ENCODE results near the gene UBE3C.

UBE3C gene

GRCh38 chr7:157312941-157313340 lies 174.2 kb downstream of the UBE3C start:
- H3K4me2 ChIP-seq (ENCODE audit: low read length): no peak overlapping the region

GRCh38 chr7:157313645-157314044 lies 174.9 kb downstream of the UBE3C start:
- Histone ChIP-seq H3F3A (ENCODE audit: insufficient read depth, low read length) (no peaks in the 10 kb centered on the region), H3K4me1 (ENCODE audit: insufficient read depth, low read length, severe bottlenecking) (no peaks in the 10 kb centered on the region), H3K4me3 (ENCODE audit: low read depth, low read length, poor library complexity, severe bottlenecking) (no peak overlapping the region), H3K79me2 (ENCODE audit: insufficient read depth, low read length) (no peaks in the 10 kb centered on the region), H3K27me3 (ENCODE audit: insufficient read depth, low read length) (peaks cover 19% of the 10 kb centered on the region; the same call in 1 of the 2 replicates), H3K9ac (ENCODE audit: low read length) (no peak overlapping the region), H4K20me1 (ENCODE audit: insufficient read depth, low read length) (no peaks in the 10 kb centered on the region), H3K36me3 (ENCODE audit: insufficient read depth, low read length) (no peaks in the 10 kb centered on the region), H2AFZ (ENCODE audit: low read length) (no peak overlapping the region), H3K9me3 (ENCODE audit: low read length) (no peaks in the 10 kb centered on the region), H3K4me2 (ENCODE audit: low read length) (no peak overlapping the region), H3K9me2 (ENCODE audit: low read depth, low read length) (no peaks in the 10 kb centered on the region), H3K27ac (ENCODE audit: low read depth, low read length, poor library complexity, severe bottlenecking) (no peak overlapping the region)
- TF ChIP-seq EZH2 (IDR thresholded peaks at IDR 0.05; ENCODE audit: borderline replicate concordance, low read length): no peak

More at GRCh38 chr7:157312941-157313340, 174.2 kb downstream of the UBE3C start:
- Histone ChIP-seq H4K20me1 (ENCODE audit: insufficient read depth, low read length) (no peaks in the 10 kb centered on the region), H3F3A (ENCODE audit: insufficient read depth, low read length) (no peaks in the 10 kb centered on the region), H3K27me3 (ENCODE audit: insufficient read depth, low read length) (peaks cover 19% of the 10 kb centered on the region; the same call in 1 of the 2 replicates), H3K4me1 (ENCODE audit: insufficient read depth, low read length, severe bottlenecking) (no peaks in the 10 kb centered on the region), H3K79me2 (ENCODE audit: insufficient read depth, low read length) (no peaks in the 10 kb centered on the region), H3K9me2 (ENCODE audit: low read depth, low read length) (no peaks in the 10 kb centered on the region), H3K36me3 (ENCODE audit: insufficient read depth, low read length) (no peaks in the 10 kb centered on the region), H3K27ac (ENCODE audit: low read depth, low read length, poor library complexity, severe bottlenecking) (no peak overlapping the region), H2AFZ (ENCODE audit: low read length) (no peak overlapping the region), H3K4me3 (ENCODE audit: low read depth, low read length, poor library complexity, severe bottlenecking) (no peak overlapping the region), H3K9ac (ENCODE audit: low read length) (no peak overlapping the region), H3K9me3 (ENCODE audit: low read length) (no peaks in the 10 kb centered on the region)
- TF ChIP-seq EZH2 (IDR thresholded peaks at IDR 0.05; ENCODE audit: borderline replicate concordance, low read length): no peak
- TF ChIP-seq CTCF (IDR thresholded peaks at IDR 0.05; ENCODE audit: low read length): no peak

- Histone ChIP-seq H3K4me2 (ENCODE audit: low read length) (no peak overlapping the region), H3F3A (ENCODE audit: insufficient read depth, low read length) (no peaks in the 10 kb centered on the region), H3K27ac (ENCODE audit: low read depth, low read length, poor library complexity, severe bottlenecking) (no peak overlapping the region), H3K27me3 (ENCODE audit: insufficient read depth, low read length) (peaks cover 6% of the 10 kb centered on the region; the same call in 1 of the 2 replicates), H4K20me1 (ENCODE audit: insufficient read depth, low read length) (no peaks in the 10 kb centered on the region), H3K9me3 (ENCODE audit: low read length) (no peaks in the 10 kb centered on the region), H2AFZ (ENCODE audit: low read length) (no peak overlapping the region), H3K36me3 (ENCODE audit: insufficient read depth, low read length) (no peaks in the 10 kb centered on the region), H3K4me1 (ENCODE audit: insufficient read depth, low read length, severe bottlenecking) (no peaks in the 10 kb centered on the region), H3K79me2 (ENCODE audit: insufficient read depth, low read length) (no peaks in the 10 kb centered on the region), H3K9me2 (ENCODE audit: low read depth, low read length) (no peaks in the 10 kb centered on the region), H3K4me3 (ENCODE audit: low read depth, low read length, poor library complexity, severe bottlenecking) (no peak overlapping the region), H3K9ac (ENCODE audit: low read length) (no peak overlapping the region)
- TF ChIP-seq EZH2 (IDR thresholded peaks at IDR 0.05; ENCODE audit: borderline replicate concordance, low read length): no peak
- TF ChIP-seq CTCF (IDR thresholded peaks at IDR 0.05; ENCODE audit: low read length): no peak
Measured at GRCh38 chr7:157318015-157318706, 179.4 kb downstream of the UBE3C start.

All from OCI-LY1 (cell line).